HG03108 (cell line): ENCODE measurements around the gene CES1.
"Not testable (repeated sequence)": the region's sequence is repeated elsewhere in the genome, so short reads cannot be mapped to it uniquely, and the experiment has no call there.

Experiments used
- ATAC-seq: cut with Tn5 transposase; IDR thresholded peaks from one replicate; pipeline ENCODE4 v1.9.1; 2021; ENCODE audit warnings: moderate library complexity; ENCODE audit not compliant: unreplicated experiment

Gene CES1

GRCh38 chr16:55832773-55833691, at the start of gene CES1:
TSS of gene CES1 (minus strand) at chr16:55833096. CDS start at chr16:55833055, 41 bp downstream.
- ATAC-seq = no peak

GRCh38 chr16:55876854-55877253, 44.0 kb upstream of the CES1 start:
- ATAC-seq = no peak

- ATAC-seq = no peak
Measured at GRCh38 chr16:55875273-55875672, 42.4 kb upstream of the CES1 start, which contains the start of gene CES5A. TSS of gene CES5A (minus strand) at chr16:55875373. CDS start at chr16:55875221, 152 bp downstream.

GRCh38 chr16:55873122-55873521, 40.2 kb upstream of the CES1 start:
- no peak for ATAC-seq

GRCh38 chr16:55872130-55872529, 39.2 kb upstream of the CES1 start:
- no peak for ATAC-seq

DNA sequence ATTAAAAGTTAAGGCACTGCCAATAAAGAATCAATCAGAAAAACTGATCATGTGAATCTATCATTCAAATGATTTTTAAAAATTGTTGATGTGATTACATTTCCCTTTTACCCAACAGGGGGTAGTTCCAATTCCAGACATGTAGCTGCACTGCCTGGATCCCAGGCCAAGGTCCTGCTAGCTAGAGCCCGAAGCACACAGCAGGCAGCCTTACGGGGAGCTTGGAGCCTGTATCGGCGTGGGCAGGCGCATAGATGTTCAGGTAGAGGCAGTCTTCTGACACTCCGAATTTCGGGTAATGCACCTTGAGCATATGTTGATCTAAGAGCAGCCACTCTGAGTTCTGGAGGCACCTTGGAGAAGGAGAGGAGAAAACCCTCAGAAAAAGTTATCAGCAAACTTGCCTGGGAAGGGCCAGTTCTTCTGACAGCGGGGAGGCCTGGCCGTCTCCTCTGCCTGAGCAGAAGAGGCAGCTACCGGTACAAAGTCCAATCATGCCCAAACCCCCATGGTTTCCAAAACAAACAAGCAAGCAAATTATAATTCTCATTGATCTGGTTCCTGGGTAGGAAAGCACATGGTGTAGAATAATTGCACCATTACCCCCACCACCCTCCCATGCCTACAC, 38.6 kb upstream of the CES1 start:
- ATAC-seq = no peak

DNA sequence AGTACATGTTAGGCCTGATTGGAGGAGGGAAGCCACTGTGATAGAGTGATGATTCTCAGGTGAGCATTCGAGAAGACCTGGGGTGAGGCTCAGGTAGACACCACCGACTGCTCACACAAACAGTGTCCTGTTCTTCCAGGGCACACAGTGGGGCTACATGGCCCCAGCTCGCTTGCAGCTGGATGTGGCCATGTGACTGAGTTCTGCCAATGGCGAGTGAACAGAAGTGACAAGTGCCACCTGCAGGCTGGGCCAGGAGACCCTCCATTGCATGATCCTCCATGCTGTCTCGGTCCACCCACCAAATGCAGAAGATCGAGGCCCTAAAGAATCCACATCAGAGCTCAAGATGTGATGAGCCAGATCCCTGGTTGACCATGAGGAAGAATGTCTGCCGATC, 36.1 kb upstream of the CES1 start:
- ATAC-seq = no peak

- ATAC-seq = no peak
Measured at GRCh38 chr16:55868137-55868536, 35.2 kb upstream of the CES1 start.

DNA sequence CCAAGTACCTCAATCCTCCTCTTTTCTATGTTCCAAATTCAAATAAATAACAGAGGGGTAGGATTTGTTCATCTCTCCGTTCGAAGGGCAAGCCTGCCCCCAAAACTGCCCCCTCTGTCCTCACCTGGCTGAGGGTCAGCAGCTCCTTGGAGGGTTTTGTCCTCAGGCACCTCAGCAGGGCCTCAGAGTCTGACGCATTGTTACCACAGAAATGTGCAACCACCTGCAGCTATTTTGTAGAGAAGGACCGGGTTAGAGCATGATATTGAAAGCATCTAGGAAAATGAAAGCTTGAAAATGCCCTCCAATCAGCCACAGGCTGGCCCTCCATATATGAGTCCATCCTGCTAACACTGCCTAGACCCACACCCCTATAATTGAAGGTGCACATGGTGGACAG, 28.4 kb upstream of the CES1 start:
- no peak for ATAC-seq

GRCh38 chr16:55857650-55858049, 24.8 kb upstream of the CES1 start:
- ATAC-seq = not testable (repeated sequence)

DNA sequence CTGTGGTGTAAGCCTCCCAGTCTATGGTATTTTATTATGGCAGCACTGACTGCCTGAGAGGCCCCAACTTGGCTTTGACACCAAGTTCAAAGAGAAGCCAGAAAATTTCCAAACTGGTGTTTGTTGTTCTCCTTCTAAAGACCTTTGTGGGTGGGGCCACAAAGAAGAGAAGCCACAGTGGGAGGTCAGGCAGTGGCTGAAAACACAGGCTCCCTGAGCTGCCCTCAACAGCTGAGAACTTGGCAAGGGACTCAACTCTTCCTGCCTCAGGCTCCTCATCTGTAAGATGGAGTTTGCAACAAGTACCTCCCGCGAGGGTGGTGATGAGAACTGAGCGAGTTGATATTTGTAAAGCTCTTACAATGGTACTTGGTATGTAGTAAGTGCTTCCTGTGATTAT, 24.1 kb upstream of the CES1 start:
- no peak for ATAC-seq

DNA sequence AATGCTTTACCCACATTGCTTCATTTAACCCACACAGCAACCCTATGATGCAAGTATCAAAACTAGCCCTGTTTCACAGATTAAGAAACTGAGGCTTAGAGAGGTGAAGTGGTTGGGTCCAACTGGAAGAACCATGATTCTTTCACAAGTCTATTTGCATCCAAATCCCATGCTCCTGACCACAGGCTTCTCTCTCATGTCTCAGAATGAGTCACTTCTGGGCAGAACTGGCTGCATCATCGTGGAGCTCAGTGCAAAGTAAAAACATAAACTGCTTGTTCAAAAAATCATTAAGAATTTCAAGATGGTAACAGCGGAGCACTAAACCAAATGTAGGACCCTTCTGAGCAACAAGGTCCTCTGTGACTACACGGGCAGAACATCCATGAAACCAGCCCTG, 20.2 kb upstream of the CES1 start:
- ATAC-seq = no peak

DNA sequence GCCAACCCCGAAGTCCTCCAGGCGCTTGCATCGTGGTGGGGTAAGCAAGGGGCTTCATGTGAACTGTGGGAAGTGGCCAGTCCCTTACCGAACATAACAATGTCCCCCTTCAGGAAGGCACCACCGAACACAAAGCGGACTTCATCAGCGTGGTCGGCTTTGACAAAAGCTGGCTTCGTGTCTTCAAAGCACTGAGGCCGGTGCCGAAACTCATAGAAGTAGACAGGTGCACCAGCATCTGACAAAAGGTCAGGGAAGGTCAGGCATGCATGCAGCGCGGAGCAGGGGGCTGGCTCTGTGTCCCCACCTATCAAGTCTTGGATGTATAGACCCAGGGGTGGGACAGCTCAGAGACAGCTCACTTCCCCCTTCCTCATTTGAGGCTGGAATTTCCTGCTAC, 16.6 kb upstream of the CES1 start:
- no peak for ATAC-seq

DNA sequence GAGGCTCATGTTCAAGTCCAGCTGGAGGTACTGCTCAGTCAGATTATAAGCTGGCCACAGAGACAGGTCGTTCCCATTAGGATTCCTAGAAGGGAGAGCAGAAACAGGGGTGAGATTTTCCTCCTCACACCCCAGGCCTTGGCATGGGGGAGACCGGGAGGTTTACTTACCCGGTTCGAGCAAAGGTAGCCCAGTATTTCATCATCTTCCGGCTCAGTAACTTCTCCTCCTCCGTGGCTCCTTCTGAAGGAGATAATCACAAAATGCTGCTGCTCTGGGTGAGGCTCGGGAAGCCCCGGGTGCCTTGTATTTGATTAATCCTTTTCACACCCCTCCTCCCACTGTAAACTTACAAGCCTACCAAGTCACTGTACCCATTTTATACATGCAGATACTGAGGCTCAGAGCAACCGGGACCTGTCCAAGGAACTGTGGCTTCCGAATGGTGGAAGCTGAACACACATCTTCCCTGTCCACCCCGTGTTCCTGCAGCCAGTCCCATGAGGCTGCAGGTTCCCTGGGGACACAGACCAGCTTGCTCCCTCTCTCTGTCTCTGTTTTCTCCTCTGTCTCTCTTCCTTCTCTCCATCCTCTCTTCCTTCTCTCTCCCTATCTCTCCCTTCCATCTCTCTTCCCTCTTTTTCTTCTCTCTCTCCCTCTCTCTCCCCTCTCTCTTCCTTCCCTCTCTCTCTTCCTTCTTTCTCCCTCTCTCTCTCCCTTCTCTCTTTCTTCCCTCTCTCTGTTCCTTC, 13.9 kb upstream of the CES1 start:
- ATAC-seq = no peak

- no peak for ATAC-seq
Measured at GRCh38 chr16:55843105-55843395, 10.2 kb upstream of the CES1 start.

DNA sequence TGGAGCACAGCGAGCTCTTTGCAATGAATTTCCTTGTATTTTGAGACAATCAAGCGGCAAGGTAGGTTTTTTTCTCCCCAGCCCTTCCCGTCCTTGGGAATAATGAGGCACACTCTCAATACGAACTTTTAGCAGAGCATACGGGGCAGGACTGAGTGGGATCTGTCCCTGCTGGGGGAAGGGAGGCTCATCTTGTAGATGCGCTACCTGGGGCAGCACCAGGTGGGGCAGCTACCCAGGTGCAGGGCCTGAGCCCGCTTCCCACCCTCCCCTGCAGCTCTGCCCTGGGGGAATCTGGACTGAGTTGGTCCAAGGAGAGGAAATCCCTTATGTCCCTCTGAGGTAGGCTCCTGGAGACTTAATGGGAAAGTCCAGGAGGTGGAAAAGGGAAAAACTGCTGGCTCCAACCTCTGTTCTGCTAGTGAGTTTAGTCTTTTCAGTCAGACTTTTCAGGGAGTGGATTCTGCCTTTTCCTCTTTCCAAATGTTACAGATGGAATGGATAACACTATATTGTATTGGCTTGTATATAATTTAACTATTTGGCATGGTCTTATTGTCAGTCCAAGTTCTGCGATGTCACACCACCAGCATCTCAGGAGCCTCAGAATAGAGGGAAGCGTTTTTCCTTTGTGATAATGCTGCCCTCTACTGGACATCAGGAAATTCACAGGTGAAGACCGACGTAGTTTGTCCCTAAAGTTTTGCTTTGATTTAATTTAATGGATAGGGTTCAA, 9.6 kb upstream of the CES1 start:
- no peak for ATAC-seq

DNA sequence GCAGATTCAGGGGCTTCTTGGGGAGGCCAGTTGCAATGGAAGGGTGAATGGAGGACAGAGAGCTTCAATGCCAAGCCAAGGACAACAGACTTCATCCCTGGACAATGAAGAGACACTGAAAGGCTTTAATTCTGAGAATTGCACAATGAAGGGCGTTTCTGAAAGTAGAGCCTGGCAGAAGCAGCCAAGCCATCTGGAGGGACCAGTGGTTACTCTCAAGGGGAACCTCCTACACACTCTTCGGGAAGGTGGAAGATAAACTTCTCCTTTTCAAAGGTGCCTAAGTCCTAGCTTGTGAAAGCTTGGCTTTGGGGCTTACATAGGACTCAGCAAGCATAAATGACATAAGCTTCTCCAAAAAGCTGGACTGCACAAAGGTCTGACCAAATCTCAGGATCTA, 6.2 kb upstream of the CES1 start:
- ATAC-seq = no peak

- ATAC-seq = no peak
Measured at GRCh38 chr16:55836158-55836611, 3.3 kb upstream of the CES1 start.

DNA sequence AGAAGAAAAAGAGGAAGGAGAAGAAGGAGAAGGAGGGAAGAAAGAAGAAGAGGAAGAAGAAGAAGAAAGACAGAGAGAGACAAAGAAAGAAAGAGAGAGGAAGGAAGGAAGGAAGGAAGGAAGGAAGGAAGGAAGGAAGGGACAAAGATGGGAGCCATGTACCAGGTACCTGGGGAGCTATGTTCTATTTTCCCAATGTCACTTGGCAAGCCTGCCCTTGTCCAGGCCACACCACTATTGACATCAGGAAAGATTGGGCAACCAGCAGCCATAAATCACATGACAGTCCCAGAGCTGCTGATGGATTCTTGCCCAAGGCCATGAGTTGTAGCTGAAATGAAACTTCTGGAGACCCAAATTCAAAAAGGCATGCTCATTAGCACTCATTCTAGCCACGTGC, 2.7 kb upstream of the CES1 start:
- no peak for ATAC-seq

DNA sequence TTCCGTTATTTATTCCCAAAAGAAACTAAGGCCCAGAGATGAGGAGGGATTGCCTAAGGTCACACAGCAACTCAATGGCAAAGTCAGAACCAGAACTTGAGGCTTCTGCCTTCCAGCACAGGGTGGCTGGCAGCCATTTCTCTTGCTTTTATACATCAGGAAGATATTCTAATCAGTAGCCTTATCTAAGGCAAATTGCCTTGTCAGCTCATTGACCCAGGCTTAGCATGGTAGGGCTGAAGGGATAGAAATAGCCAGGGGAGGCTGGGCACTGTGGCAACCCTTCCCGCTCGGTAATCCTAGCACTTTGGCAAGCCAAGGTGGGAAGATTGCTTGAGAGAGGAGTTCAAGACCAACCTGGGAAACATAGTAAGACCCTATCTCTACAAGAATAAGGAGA, 2.3 kb upstream of the CES1 start:
- ATAC-seq = not testable (repeated sequence)

- ATAC-seq = no peak
Measured at GRCh38 chr16:55834049-55834448, 1.2 kb upstream of the CES1 start.
